Dermis blood vessel endothelial cell (primary cell): Measurements from ENCODE around the gene CEACAM7. TPM values are rescaled to one million over a fixed set of nuclear protein-coding genes. Genes with fewer than 3 reads are reported as not detected.
A peak's percentile ranks its signal among the peaks of the same experiment; 100 is the strongest.
"Not testable (repeated sequence)": the region's sequence is repeated elsewhere in the genome, so short reads cannot be mapped to it uniquely, and the experiment has no call there.

Experiments used
- DNase-seq: peaks from one replicate; pipeline ENCODE4 v3.0.0; 2010
- total RNA-seq: library from RNA; depleted of rRNA; stranded (reverse); fragments of >200 nt; gene quantifications from 2 replicates; pipeline ENCODE4 v1.2.3, GENCODE V29; 2014

The CEACAM7 gene
- total RNA-seq, 1 donor from 2014 or later, result 0.17 TPM

- no peak for DNase-seq
Observed at GRCh38 chr19:41699968-41700323, 11.9 kb upstream of the CEACAM7 start.

DNA sequence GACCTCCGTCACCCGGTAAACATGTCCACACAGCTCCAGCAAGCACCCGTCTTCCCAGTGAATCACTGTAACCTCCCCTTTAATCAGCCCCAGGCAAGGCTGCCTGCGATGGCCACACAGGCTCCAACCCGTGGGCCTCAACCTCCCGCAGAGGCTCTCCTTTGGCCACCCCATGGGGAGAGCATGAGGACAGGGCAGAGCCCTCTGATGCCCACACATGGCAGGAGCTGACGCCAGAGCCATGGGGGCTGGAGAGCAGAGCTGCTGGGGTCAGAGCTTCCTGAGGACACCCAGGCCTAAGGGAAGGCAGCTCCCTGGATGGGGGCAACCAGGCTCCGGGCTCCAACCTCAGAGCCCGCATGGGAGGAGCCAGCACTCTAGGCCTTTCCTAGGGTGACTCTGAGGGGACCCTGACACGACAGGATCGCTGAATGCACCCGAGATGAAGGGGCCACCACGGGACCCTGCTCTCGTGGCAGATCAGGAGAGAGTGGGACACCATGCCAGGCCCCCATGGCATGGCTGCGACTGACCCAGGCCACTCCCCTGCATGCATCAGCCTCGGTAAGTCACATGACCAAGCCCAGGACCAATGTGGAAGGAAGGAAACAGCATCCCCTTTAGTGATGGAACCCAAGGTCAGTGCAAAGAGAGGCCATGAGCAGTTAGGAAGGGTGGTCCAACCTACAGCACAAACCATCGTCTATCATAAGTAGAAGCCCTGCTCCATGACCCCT lies 11.3 kb upstream of the CEACAM7 start:
- no peak for DNase-seq

GRCh38 chr19:41698746-41699230 lies 10.7 kb upstream of the CEACAM7 start:
- DNase-seq, result no peak

GRCh38 chr19:41697198-41697855 lies 9.3 kb upstream of the CEACAM7 start:
- DNase-seq, result no peak

GRCh38 chr19:41696402-41697197 lies 8.5 kb upstream of the CEACAM7 start:
- peak; percentile 39 for DNase-seq

- DNase-seq, result no peak
Observed at GRCh38 chr19:41695745-41696144, 7.7 kb upstream of the CEACAM7 start.

DNA sequence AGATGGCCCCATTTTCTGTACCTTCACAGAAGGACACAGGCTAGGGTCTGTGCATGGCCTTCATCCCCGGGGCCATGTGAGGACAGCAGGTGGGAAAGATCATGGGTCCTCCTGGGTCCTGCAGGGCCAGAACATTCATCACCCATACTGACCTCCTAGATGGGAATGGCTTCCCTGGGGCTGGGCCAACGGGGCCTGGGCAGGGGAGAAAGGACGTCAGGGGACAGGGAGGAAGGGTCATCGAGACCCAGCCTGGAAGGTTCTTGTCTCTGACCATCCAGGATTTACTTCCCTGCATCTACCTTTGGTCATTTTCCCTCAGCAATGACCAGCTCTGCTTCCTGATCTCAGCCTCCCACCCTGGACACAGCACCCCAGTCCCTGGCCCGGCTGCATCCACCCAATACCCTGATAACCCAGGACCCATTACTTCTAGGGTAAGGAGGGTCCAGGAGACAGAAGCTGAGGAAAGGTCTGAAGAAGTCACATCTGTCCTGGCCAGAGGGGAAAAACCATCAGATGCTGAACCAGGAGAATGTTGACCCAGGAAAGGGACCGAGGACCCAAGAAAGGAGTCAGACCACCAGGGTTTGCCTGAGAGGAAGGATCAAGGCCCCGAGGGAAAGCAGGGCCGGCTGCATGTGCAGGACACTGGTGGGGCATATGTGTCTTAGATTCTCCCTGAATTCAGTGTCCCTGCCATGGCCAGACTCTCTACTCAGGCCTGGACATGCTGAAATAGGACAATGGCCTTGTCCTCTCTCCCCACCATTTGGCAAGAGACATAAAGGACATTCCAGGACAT lies 7.0 kb upstream of the CEACAM7 start:
- no peak for DNase-seq

GRCh38 chr19:41694196-41694595 lies 6.1 kb upstream of the CEACAM7 start:
- no peak for DNase-seq

GRCh38 chr19:41691268-41691970 lies 3.3 kb upstream of the CEACAM7 start:
- peak; percentile 50 for DNase-seq

DNA sequence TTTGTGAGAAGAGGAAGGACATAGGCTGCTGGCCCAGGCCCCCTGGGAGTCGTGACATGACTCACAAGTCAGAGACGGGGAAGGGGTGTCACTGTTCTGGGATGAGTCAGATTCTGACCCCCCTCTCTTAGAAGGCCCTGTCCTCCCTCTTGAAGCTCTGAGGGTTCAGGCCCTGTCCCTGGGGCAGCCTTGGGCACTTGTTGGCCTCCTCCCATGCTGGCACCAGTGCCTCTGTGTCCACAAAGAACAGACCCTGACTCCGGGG lies 2.7 kb upstream of the CEACAM7 start:
- DNase-seq, result no peak

DNA sequence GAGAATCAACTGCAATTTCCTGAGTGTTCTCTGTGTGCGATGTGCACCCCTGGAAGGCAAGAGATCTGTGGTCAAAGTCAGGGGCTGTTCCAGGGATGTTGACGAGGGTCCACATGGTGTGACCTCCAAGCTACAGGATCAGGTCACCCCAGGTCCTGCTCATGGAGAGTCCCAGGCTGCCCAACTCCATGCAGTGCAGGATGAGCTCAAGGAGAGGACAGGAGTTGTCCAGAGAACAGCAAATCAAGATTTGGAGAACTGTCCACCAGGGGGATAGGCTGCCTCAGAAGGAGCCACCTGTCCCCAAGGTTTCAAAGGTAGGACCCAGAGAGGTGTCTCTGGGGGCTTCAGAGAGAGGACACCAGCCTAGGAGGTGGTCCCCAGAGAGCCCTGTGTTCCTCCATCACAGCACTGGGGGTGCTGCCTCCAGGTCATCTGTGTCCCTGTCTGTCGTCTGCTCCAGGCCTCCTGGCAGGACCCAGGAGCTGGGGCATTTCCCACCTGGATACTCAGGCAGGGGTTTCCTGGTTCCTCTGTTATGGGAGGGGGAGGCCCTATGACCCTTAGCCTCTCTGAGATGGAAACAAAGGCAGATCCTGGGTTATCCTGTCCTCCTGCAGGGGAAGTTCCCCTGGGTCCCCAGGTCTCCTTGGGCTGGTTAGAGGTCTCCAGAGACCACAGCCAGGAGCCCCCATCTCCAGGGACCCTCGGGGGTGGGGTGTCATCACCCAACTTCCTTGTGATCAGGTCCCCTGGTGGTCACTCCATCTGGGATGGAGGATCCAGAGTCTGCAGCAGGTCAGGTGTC lies 2.1 kb upstream of the CEACAM7 start:
- no peak for DNase-seq

DNA sequence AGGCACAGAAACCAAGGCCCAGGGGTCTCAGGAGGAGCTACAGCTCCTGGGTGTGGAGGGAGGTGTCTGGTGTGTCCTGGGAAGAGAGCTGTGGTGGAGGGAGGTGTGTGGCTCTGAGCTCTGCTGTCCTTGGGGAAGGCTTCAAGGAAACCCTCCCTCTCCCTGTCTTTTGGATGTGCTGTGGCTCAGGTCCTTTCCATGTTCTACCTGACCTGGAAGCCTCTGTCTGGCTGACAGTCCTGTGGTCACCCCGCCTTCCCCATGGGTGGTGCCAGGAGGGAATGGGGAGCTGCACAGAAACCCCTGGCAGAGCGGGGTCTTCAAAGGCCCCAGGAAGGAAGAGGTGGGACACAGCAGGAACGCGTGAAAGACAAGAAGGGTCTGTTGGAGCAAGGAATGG lies 617 bp upstream of the CEACAM7 start:
- no peak for DNase-seq

GRCh38 chr19:41687419-41687818 lies 651 bp downstream of the CEACAM7 start:
- DNase-seq, result no peak

DNA sequence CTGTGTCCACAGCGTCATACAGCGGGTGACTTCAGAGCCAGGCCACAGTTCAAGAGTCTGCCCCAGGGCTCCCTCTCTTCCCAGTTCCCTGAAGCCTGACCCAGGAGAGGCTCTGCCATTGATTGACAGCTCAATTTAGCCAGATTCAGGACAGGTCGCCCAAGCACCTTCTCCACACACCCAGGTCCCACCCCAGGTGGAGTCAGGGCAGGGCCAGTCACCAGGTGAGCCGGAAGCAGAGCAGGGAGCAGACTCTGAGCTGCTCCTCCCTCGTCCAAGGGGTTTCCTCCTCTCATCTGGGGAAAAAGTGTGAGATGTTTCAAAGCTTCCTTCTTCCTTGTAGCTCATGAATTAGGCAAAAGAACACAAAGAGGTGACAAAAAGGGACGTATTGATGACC lies 5.6 kb downstream of the CEACAM7 start:
- DNase-seq, result no peak

DNA sequence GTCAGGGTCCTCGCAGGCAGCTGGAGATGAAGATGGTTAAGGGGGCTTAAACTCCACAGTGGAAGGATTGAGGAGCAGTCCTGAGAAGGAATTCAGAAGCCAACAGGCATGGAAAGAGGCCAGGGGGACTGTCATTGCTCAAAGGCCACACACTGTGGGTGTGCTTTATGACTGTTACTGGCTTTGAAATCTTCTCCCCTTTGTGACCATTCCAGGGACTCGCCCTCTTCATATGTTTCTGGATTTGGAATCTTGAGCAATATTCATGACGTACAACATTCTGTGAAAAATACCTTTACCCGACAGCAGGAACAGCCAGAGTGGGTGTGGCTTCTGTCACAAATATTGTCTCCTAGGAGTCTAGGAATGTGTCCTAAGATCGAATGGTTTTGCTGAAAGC lies 16.6 kb downstream of the CEACAM7 start:
- DNase-seq, result no peak

- DNase-seq, result no peak
Observed at GRCh38 chr19:41670755-41671154, 17.3 kb downstream of the CEACAM7 start.

DNA sequence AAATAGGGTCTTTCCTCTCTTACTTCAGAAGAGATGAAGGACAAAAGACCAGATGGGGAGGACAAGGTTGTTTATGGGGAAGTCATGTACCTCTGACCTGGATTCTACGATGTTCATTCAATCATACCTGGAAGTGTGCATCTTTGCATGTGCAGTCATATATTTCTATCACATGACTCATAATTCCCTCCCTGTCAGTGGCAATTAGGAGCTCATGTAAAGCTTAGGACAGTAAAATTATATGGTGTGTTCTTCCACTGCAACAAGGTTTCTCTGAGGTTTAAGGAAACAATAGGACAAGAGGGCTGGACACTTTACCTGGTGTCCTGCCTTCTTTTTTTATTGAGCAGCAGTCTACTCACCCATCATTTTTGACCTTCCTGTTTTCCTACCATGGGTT lies 19.8 kb downstream of the CEACAM7 start:
- no peak for DNase-seq

DNA sequence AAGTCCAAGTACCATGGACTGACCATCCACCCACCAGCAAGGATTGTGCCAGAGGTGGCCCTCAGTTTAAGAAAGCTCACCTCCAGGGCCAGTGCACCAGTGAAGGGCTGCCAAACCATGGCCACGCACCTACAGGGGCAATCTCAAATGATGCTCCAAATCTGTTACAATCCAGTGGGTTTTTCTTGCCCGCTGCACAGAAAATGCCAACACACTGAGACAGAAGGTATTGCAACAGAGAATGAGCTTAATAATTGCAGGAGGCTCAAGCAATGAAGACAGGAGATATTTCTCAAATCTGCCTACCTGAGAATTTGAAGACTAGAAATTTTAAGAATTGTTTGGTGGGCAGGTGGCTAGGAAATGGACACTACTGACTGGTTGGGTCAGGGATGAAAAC lies 22.0 kb downstream of the CEACAM7 start:
- no peak for DNase-seq

DNA sequence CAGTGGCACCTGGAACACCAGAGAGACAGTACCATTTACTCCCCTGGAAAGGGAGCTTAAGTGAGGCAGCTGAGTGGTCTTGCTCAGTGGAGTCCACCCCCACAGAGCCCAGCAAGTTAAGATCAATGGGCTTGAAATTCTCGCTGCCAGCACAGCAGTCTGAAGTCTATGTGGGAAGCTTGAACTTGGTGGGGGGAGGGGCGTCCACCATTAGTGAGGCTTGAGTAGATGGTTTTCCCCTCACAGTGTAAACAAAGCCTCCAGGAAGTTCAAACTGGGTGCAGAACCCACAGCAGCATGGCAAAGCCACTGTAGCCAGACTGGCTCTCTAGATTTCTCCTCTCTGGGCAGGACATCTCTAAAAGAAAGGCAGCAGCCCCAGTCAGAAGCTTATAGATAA lies 30.9 kb downstream of the CEACAM7 start:
- no peak for DNase-seq

- DNase-seq, result not testable (repeated sequence)
Observed at GRCh38 chr19:41656756-41657155, 31.3 kb downstream of the CEACAM7 start.

DNA sequence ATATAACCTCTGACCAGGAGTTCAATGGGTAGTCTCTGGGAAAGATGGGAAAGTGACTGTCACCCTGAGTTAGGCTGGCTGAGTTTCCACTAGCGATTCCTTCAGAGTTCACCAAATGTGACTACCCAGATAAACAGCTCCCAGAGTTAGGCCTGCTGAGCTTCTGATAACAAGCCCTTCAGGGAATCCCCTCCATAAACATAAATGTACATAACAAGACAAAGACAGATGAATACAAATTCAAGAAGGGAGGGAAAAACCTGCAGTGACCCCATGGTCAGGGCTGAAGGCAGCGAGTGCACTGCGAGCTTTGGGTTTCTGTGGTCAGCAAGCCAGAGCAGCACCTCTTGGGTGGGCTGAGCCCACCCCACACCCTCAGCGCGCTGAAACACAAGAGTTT lies 35.8 kb downstream of the CEACAM7 start:
- DNase-seq, result no peak

DNA sequence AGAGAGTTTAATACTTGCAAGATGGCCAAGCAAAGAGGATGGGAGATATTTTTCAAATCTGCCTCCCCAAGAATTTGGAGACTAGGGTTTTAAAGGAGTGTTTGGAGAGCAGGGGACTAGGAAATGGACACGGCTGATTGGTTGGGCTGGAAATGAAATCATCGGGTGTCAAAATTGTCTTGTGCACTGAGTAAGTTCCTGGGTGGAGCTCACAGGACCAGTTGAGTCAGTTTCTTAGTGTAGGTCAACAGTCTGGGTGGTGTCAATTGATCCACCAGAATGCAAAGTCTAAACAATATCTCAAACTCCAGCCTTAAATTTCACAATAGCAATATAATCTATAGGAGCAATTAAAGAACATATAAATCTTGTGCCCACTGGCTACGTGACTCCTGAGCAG lies 38.2 kb downstream of the CEACAM7 start:
- no peak for DNase-seq
